ENCODE measurements around the gene FAM234A.

- TF ChIP-seq POLR2A (IDR thresholded peaks at IDR 0.05; ENCODE audit: low read depth, low read length) (no peak), TAF1 (IDR thresholded peaks at IDR 0.05; ENCODE audit: borderline replicate concordance, low read depth, low read length) (no peak)
Measured at GRCh38 chr16:285146-286055, 50.8 kb downstream of the FAM234A start.
